Measurements from ENCODE around the gene TRIM67. TPM values are rescaled to one million over a fixed set of nuclear protein-coding genes. Genes with fewer than 3 reads are reported as not detected.
A peak's percentile ranks its signal among the peaks of the same experiment; 100 is the strongest.

TRIM67 gene
- total and polyA plus RNA-seq, 8 donors, result under 0.01 to 0.09 (median 0.05) TPM

- no peak for FAIRE-seq
- intact Hi-C loops (cut with DNase I), result no loop called here
- TF ChIP-seq CTCF (IDR thresholded peaks at IDR 0.05), result no peak
- Histone ChIP-seq H3K4me1 (peaks cover 12 to 28% (median 26%) of the 10 kb centered on the region in 3 donors), H3K9me3 (no peaks in the 10 kb centered on the region), H3K4me3 (no peak overlapping the region), H3K27me3 (no peaks in the 10 kb centered on the region), H3K36me3 (peaks cover 0 to 8% (median 6%) of the 10 kb centered on the region in 3 donors), H3K27ac (peak overlapping the region in 1 of 4 donors; percentile 7)
- no peak for ATAC-seq
- WGBS, 2 donors, result 61 to 70% methylated on average over 4 of the region's 4 CpGs
- DNase-seq, result no peak
Observed at GRCh38 chr1:231236208-231236591, 74.3 kb downstream of the TRIM67 start.

- intact Hi-C loops (cut with DNase I), result no loop called here
- WGBS, 2 donors, result 90 to 93% methylated on average over 9 of the region's 9 CpGs
- ATAC-seq (no peak), FAIRE-seq (no peak), DNase-seq (no peak)
- no peak for TF ChIP-seq CTCF (IDR thresholded peaks at IDR 0.05)
- no peaks in the 10 kb centered on the region for H3K27me3 ChIP-seq
- H3K4me1 ChIP-seq, result peaks cover 12 to 30% (median 26%) of the 10 kb centered on the region in 3 donors
- peak overlapping the region in 1 of 4 donors; percentile 7 for H3K27ac ChIP-seq
- H3K9me3 ChIP-seq, result no peaks in the 10 kb centered on the region
- peaks cover 0 to 8% (median 6%) of the 10 kb centered on the region in 3 donors for H3K36me3 ChIP-seq
- no peak overlapping the region for H3K4me3 ChIP-seq
Observed at GRCh38 chr1:231236938-231237337, 75.1 kb downstream of the TRIM67 start.

- Histone ChIP-seq H3K4me3 (no peak overlapping the region), H3K4me1 (peaks cover 12 to 37% (median 36%) of the 10 kb centered on the region in 3 donors), H3K27ac (no peak overlapping the region), H3K9me3 (no peaks in the 10 kb centered on the region), H3K27me3 (no peaks in the 10 kb centered on the region), H3K36me3 (peaks cover 0 to 8% (median 6%) of the 10 kb centered on the region in 3 donors)
- no peak for DNase-seq
- TF ChIP-seq CTCF (IDR thresholded peaks at IDR 0.05), result no peak
- 90 to 94% methylated on average over 1 of the region's 1 CpG for WGBS, 2 donors
- no peak for ATAC-seq
- no peak for FAIRE-seq
- intact Hi-C loops (cut with DNase I), result no loop called here
Observed at GRCh38 chr1:231238298-231238697, 76.4 kb downstream of the TRIM67 start.

DNA sequence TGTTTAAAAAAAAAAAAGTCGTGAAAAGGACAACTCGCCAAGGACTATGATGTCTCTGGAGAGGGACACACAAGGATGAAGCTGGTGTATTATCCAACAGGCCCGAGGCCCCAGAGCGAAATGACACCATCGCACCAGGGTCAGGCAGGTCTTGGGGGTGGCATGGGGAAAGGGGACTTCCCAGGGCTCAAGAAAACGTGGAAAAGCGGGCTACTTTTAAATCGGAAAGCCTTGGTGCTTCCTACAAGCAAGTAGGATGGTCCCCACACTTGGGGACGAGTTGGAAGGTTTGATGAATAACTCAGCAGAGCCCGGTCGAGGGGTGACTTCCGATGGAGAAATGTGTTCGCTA, 78.6 kb downstream of the TRIM67 start:
- H3K27me3 ChIP-seq, result no peaks in the 10 kb centered on the region
- H3K27ac ChIP-seq, result peak overlapping the region; percentile 44 to 75 (median 53)
- ATAC-seq, result peak; percentile 12 to 31 (median 13)
- H3K4me1 ChIP-seq, result peaks cover 6 to 24% (median 22%) of the 10 kb centered on the region in 3 donors
- peaks cover 0 to 8% (median 6%) of the 10 kb centered on the region in 3 donors for H3K36me3 ChIP-seq
- intact Hi-C loops (cut with DNase I), result no loop called here
- no peak for DNase-seq
- peak overlapping the region; percentile 58 to 84 (median 70) for H3K4me3 ChIP-seq
- no peaks in the 10 kb centered on the region for H3K9me3 ChIP-seq
- no peak for FAIRE-seq
- 0 to 1% methylated on average over 13 of the region's 13 CpGs for WGBS, 2 donors
- no peak for TF ChIP-seq CTCF (IDR thresholded peaks at IDR 0.05)

DNA sequence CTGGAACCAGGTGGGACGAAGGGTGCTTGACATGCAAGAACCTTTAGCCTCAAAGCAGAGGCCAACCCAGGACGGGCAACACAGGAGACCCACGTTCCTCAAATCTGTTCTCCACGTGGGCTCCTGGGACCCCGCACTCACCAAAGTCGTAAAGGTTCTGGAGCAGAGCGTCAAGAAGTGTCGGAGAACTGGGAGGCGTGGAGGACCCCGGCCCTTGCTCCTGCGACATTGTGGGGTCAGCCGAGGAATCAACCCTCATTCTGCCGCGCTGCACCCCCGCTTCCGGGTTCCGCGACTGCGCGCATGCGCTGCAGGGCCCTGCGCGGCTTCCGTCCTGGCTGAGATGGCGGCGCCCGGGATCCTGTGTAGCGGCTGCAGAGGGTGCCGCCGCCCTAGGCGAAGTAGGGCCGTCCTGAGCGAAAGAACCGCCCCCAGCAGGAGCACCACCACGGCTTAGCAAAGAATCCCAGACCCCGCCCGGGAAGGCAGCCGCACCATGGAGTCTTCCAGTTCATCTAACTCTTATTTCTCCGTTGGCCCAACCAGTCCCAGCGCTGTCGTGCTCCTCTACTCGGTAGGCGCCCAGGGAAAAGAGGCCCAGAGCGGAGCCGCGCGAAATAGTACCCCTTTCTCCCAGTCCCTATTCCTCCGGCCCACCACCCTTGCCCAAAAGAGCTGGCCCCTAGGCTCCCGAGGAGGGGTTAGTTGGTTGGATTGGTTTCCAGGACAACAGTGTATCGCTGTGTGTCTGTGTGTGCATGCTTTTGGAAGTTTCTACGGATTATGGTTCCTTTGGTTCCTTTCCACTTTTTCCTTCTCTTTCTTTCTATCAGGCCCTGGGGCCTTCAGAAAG, 79.3 kb downstream of the TRIM67 start, which contains the start of gene GNPAT:
Gene GNPAT, plus strand, starts transcription at position 330 of the 853 bp plus-strand sequence. Its CDS starts 167 bp downstream, at position 497.
- DNase-seq (peak; percentile 80 to 97 (median 86)), FAIRE-seq (no peak), ATAC-seq (peak; percentile 96 to 99 (median 98))
- Histone ChIP-seq H3K4me3 (peak within 1 kb of the TSS; percentile 58 to 84 (median 70)), H3K4me1 (peaks cover 6 to 22% (median 21%) of the 10 kb centered on the region in 3 donors), H3K27me3 (no peaks in the 10 kb centered on the region), H3K27ac (peak within 1 kb of the TSS; percentile 44 to 75 (median 53)), H3K9me3 (no peaks in the 10 kb centered on the region), H3K36me3 (peaks cover 0 to 8% (median 6%) of the 10 kb centered on the region in 3 donors)
- WGBS, 2 donors, result 0% methylated on average over 51 of the region's 51 CpGs
- no peak for TF ChIP-seq CTCF (IDR thresholded peaks at IDR 0.05)
- intact Hi-C loops (cut with DNase I), result no loop called here

Data from pancreas (tissue), 10 donors.